Measurements from ENCODE around the gene ZCCHC8.
A peak's percentile ranks its signal among the peaks of the same experiment; 100 is the strongest.
"Not testable (repeated sequence)": the region's sequence is repeated elsewhere in the genome, so short reads cannot be mapped to it uniquely, and the experiment has no call there.

Gene ZCCHC8

DNA sequence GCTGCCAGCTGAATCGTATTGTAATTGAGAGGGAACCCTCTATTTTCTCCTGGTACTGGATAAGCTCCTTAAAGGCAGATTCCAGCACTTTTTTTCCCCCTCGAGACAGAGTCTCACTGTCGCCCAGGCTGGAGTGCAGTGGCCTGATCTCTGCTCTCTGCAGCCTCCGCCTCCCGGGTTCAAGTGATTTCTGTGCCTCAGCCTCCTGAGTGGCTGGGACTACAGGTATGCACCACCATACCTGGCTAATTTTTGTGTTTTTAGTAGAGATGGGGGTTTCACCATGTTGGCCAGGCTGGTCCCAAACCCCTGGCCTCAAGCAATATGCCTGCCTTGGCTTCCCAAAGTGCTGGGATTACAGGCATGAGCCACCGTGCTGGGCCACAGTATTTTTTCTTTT lies 30.9 kb downstream of the ZCCHC8 start:
- DNase-seq = not testable (repeated sequence)

DNA sequence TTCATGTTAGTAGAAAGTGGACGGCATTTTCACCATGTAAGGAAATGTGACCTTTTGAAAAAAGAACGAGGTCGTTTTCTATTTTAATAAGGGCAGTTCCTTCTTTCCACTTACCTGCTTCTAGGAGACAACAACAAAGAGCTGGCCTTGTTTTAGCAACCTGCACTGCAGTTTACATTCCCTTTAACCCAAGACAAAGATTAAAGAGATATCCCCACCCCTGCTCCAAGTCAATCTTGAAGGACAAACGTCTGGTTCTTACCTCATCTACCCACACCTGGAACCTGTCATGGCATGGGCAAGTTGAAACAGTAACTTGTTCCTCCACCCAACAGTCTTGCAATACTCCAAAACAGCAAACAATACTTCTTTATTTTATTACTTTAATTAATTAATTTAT lies 32.7 kb downstream of the ZCCHC8 start:
- no peak for DNase-seq

DNA sequence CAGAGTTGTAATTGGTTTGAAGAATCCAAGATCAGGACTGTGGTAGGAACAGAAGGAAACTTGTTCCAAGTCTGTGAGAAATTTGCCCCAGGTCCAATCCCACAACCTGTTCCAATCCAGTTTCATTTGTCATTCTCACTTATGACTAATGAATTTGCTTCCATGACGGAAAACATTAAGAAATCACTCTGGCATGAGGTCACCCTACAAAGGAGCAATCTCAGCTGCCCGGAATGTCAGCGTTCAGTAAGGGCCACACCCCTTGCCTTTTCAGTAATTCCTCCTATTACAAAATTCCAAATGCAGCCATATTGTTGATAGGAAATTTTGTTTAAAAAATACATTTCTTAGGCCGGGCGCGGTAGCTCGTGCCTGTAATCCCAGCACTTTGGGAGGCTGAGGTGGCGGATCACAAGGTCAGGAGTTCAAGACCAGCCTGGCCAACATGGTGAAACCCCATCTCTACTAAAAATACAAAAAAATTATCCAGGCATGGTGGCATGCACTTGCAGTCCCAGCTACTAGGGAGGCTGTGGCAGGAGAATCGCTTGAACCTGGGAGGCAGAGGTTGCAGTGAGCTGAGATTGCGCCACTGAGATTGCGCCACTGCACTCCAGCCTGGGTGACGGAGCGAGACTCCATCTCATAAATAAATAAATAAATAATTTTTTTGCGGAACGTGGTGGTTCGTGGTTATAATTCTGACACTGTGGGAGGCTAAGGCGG lies 36.3 kb downstream of the ZCCHC8 start:
- not testable (repeated sequence) for DNase-seq

DNA sequence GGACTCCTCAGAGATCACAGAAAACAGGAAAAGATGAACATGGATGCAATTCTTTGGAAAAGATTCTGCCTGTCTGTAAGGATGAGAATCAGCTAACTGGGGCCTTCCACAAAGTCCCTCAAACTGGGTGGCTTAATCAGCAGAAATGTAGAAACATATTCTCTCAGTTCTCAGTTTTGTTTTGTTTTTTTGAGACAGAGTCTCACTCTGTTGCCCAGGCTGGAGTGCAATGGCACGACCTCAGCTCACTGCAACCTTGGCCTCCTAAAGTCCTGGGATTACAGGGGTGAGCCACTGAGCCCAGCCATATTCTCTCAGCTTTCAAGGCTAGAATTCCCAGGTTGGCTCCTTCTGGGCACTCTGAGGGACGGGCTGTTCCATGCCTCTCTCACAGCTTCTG lies 40.1 kb downstream of the ZCCHC8 start:
- no peak for DNase-seq

DNA sequence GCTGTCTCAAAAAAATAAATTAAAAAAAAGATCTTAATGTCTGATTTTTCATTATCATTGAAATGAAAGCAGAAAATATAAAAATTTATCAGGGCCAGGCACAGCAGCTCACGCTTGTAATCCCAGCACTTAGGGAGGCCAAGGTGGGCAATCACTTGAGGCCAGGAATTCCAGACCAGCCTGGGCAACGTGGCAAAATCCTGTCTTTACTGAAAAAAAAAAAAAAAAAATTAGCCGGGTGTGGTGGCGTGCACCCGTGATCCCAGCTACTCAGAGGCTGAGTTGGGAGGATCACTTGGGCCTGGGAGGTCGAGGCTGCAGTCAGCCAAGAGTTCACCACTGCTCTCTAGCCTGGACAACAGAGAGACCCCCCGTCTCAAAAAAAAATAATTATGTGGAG lies 40.7 kb downstream of the ZCCHC8 start:
- no peak for DNase-seq

DNA sequence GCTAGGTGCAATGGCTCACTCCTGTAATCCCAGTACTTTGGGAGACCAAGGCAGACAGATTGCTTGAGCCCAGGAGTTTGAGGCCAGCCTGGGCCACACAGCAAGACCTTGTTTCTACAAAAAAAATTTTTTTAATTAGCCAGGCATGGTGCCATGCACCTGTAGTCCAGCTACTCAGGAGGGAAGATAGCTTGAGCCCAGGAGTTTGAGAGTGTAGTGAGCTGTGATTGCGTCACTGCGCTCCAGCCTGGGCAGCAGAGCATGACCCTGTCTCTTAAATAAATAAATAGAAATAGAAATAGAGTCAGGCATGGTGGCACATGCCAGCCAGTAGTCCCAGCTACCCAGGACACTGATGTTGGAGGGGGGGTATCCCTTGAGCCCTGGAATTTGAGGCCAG lies 41.5 kb downstream of the ZCCHC8 start:
- DNase-seq = no peak

DNA sequence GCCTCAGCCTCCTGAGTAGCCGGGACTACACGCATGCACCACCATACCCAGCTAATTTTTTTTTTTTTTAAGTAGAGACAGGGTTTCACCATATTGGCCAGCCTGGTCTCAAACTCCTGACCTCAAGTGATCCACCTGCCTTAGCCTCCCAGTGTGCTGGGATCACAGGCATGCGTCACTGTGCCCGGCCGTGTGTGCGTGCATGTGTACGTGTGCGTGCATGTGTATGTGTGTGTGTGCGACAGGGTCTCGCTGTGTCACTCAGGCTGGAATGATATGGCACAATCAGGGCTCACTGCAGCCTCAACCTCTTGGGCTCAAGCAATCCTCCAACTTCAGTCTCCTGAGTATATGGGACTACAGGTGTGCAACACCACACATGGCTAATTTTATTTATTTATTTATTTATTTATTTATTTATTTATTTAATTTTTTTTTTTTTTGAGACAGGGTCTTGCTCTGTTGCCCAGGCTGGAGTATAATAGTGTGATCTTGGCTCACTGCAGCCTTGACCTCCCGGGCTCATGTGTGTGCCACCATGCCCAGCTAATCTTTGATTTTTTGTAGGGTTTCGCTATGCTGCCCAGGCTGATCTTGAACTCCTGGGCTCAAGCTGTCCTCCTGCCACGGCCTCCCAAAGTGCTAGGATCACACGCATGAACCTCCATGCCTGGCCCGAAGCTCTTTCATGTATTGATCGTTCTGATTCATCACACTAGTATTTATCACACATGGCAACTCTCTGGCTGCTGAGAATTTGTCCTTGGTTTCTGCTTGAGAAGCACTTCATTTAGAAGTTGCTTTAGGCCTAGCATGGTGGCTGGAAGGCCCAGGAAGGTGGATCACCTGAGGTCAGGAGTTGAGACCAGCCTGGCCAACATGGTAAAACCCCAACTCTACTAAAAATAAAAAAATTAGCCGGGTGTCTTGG lies 42.4 kb downstream of the ZCCHC8 start:
- no peak for DNase-seq

DNA sequence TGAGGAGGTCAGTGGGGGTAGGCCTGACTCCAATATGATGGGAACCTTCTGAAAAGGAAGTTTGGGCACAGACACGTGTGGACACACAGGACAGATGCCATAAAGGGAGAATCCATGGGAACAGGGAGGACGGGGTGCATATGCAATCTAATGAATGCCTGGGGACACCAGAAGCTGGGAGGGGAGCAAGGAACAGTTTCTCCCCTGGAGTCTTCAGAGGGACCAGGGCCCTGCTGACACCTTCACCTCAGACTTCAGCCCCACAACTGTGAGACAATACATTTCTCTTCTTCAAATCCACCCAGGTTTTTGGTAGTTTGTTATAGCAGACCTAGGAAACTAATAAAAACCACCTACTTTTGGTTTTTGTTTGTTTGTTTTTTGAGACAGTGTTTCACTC lies 43.1 kb downstream of the ZCCHC8 start:
- no peak for DNase-seq

DNA sequence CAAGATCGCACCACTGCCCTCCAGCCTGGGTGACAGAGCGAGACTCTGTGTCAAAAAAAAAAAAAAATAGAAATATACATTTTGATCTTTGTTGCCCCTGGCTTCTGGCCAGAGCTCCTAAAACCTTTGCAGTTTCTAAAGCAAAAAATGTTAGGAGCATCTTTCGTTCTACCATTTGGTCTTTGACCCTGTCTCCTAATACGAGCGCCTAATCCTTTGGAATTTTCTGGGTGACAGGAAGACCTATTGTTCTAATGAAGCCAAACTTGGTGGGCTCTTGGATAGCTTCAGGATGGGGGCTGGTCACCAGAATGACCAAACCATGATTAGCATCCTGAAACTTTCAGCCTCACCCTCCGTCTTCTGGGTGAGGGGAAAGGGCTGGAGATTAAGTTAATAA lies 46.0 kb downstream of the ZCCHC8 start:
- DNase-seq = no peak

DNA sequence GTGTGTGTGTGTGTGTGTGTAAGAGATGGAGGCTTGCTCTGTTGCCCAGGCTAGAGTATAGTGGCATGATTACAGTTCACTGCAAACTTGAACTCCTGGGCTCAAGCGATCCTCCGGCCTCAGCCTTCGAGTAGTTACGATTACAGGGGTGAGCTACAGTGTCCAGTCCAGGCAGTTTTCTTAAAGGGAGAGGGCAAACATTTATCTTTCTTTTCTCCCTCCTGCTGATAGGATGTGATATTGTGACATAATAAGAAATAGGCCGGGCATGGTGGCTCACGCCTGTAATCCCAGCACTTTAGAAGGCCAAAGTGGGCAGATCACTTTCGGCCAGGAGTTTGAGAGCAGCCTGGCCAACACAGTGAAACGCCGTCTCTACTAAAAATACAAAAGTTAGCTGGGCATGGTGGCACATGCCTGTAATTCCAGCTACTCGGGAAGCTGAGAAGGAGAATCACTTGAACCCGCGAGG lies 46.4 kb downstream of the ZCCHC8 start:
- DNase-seq = no peak

DNA sequence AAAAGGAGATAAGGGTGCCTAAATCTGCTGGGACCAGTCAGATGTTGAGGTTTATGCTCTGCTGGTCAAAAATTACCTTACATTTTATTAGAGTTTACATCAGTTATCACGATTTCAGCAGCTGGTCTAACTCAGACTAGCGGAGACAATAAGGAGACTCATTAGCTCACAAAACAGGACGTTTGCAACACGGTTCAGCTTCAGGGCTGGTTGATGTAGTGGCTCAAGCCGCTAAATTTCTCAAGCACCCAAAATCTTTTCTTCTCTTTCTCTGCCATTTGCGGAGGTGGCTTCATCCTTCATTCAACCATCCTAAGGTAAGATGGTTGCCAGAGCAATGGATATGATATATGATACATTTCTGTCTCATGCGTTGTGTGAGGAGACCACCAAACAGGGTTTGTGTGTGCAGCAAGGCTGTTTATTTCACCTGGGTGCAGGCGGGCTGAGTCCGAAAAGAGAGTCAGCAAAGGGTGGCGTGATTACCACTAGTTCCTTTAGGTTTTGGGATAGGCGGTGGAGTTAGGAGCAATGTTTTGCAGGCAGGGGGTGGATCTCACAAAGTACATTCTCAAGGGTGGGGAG lies 47.9 kb downstream of the ZCCHC8 start:
- no peak for DNase-seq

DNA sequence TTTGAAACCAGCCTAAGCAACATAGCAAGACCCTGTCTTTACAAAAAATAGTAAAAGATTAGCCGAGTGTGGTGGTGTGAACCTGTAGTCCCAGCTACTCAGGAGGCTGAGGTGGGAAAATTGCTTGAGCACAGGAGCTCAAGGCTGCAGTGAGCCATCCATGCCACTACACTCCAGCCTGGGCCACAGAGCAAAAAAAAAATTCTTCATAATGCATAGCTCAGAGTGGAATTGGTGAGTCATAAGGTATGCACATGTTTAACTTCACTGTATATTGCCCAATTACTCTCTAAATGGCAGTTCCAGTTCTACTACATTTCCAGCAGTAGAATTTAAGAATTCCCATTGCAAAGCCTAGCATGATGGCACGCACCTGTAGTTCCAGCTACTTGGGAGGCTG lies 51.4 kb downstream of the ZCCHC8 start:
- peak; percentile 53 for DNase-seq

DNA sequence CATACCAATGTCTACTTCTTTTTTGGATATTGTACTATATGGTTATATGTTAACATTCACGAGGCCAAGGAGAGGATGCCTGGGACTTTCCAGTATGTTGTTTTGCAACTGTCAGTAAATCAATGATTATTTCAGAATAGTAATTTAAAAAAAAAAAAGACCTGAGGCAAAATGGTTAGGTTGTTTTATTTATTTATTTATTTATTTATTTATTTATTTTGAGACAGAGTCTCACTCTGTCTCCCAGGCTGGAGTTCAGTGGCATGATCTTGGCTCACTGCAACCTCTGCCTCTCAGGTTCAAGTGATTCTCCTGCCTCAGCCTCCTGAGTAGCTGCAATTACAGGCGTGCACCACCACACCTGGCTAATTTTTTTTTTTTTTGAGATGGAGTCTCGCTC lies 52.9 kb downstream of the ZCCHC8 start:
- not testable (repeated sequence) for DNase-seq

DNA sequence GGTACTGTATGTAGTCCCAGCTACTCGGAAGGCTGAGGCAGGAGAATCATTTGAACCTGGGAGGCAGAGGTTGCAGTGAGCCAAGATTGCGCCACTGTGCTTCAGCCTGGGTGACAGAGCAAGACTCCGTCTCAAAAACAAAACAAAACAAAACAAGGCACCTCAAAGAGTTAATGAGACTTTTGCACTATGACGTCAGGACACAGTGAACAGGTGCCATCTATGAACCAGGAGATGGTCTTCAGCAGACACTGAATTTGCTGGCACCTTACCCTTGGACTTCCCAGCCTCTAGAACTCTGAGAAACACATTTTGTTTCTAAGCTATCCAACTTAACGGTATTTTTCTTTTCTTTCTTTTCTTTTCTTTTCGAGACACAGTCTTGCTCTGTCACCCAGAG lies 54.3 kb downstream of the ZCCHC8 start:
- DNase-seq = not testable (repeated sequence)

DNA sequence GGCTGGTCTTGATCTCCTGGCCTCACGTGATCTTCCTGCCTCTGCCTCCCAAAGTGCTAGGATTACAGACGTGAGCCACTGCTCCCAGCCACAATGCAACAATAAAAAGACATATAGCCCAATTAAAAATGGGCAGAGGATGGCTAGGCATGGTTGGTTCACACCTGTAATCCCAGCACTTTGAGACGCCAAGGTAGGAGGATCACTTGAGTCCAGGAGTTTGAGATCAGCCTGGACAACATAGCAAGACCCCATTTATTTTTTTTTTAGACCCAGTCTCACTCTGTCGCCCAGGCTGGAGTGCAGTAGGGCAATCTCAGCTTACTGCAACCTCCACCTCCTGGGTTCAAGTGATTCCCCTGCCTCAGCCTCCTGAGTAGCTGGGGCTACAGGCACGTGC lies 56.7 kb downstream of the ZCCHC8 start:
- not testable (repeated sequence) for DNase-seq

DNA sequence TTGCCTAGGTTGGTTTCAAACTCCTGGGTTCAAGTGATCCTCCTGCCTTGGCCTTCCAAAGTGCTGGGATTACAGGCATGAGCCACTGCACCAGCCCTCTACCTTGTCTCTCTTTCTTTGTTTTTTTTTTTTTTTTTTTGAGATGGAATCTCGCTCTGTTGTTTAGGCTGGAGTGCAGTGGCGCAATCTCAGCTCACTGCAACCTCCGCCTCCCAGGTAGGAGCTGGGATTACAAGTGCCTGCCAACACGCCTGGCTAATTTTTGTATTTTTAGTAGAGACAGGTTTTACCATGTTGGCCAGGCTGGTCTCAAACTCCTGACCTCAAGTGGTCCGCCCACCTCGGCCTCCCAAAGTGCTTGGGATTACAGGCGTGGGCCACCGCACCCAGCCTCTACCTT lies 61.9 kb downstream of the ZCCHC8 start:
- DNase-seq = not testable (repeated sequence)

DNA sequence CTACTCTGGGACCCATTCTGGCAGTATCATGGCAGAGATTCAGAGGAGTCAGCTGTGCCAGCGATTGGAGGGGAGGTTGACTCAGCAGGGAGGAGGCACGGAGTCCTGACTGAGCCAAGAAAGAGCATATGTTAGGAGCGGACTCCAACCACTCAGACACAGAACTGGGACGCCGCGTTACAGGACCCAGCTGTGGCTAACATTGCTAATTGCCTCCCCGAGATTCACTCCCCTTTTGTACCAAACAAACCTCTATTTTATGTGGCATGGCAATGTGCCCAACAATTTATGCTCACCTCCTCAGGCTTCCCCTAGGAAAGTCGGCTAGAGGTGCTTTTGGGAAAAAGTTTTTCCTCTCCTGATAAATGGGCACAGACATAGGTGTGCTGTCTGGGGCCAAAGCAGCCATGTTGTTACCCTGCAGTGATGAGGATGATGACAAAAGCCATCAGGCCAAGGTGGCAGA lies 63.0 kb downstream of the ZCCHC8 start:
- DNase-seq = no peak

DNA sequence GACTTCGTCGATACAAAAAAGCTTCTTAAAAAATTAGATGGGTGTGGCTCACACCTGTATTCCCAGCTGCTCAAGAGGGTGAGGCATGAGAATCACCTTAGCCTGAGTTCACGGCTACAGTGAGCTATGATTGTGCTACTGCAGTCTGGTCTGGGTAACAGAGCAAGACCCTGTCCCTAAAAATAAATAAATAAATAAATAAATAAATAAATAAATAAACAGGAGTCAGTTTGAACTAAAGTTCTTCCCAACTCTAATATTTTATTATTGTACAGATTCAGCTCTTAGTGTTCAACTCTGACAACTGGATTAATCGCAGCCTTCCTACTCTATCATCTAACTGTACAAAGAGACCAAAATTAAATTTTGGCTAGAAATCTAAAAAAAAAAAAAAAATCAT lies 65.5 kb downstream of the ZCCHC8 start:
- no peak for DNase-seq

DNA sequence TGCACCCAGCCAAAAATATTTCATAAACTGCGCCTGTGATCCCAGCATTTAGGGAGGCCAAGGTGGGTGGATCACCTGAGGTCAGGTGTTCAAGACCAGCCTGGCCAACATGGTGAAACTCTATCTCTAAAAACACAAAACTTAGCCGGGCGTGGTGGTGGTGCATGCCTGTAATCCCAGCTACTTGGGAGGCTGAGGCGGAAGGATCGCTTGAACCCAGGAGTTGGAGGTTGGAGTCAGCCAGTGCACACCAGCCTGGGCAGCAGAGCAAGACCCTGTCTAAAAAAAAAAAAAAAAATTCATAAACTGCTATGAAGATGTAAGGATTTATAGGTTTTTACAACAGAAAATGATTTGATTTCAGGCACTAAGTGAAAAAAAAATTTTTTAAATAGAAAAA lies 71.7 kb downstream of the ZCCHC8 start:
- not testable (repeated sequence) for DNase-seq

DNA sequence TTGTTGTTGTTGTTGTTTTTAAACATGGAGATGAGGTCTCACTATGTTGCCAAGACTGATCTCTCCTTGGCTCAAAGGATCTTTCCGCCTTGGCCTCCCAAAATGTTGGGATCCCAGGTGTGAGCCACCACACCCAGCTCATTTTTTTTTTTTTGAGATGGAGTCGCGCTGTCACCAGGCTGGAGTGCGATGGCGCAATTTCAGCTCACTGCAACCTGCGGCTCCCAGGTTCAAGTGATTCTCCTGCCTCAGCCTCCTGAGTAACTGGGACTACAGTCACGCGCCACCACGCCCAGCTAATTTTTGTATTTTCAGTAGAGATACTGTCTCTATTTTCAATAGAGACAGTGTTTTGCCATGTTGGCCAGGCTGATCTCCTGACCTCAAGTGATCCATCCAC lies 73.3 kb downstream of the ZCCHC8 start:
- no peak for DNase-seq

DNA sequence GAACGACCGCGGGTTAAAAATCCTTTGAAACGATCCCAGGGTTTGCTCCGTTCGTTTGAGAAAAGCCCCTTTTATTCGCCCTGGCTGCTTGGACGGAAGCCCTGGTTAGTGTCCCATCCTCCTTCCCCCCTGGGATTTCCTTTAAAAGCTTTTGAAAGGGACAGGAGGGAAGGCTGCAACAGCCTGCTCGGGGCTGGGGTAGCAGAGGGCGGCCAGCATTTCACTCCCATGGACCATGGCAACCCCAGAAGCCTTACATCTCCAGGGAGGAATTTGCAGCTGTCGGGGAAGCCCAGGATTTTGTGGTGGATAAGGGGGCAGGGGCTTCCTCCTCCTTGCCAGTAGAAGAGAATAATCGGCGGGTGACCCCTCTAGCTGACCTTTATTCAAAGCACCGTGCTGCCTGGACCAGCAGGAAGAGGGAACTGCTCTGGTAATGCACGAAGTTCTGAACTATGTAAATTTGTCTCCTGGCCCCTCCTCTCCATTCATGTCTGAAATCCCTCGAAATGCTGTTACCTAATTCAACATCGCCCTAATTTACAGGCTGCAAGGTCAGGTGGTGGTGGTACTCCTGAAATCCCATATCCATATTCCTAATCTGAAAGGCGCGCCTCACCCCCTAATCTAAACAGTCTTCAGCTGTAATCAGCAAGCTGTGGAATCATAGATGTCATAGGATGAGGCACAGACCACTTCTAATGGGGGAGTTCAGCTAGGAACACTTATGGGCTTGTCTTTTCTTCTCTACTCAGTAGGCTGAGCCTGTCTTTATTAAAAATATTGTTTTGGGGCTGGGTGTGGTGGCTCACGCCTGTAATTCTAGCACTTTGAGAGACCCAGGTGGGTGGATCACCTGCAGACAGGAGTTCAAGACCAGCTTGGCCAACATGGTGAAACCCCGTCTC lies 77.2 kb downstream of the ZCCHC8 start:
- DNase-seq = no peak

DNA sequence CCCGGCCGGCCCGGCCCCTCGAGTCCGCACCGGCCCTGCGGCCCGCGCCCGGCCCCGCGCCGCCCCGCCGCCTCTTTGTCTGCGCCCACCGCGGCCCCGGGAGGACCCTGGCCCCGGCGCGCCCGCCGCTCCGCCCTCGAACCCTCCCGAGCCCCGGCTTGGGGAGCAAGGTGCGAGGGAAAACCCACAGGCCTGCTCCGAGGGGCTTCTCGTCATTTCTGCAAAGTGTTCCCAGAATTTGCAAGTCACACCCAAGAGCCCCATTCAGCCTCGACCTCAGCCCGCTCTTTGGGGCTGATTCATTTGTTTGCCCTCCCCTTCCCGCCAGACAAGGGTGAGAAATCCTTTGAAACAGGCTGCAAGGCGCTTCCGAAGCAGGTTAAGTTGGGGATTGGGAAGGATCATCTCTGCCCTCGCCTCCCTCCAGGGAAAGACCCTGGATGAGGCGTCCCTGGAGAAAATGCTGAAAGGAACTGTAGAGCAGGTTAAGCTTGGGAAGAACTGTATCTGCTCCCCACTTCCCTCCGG lies 77.9 kb downstream of the ZCCHC8 start:
- DNase-seq = peak; percentile 52
